T-helper 1 cell treated with Interleukin-12 subunit alpha and Interleukin-12 subunit beta and Interleukin-4 antibody, amounts not matched to agents 30 ng/mL and 1 ng/mL, for 36 hours (primary cell): Measurements from ENCODE around the gene ACTL8. TPM values are rescaled to one million over a fixed set of nuclear protein-coding genes. Genes with fewer than 3 reads are reported as not detected.

Experiments used
- intact Hi-C: fragments of 100-400 bp; cut with micrococcal nuclease; formaldehyde crosslinking; loops from one replicate; pipeline ENCODE4 v1.15.1; 2024
- total RNA-seq: library from RNA; stranded (reverse); gene quantifications from 2 replicates; pipeline ENCODE4 v1.2.3, GENCODE V29; 2022

The ACTL8 gene
- total RNA-seq, 1 donor from 2014 or later = not detected

- intact Hi-C loops = no loop called here
Measured at GRCh38 chr1:17841944-17842343, 86.8 kb downstream of the ACTL8 start.

GRCh38 chr1:17842686-17843085 is 87.6 kb downstream of the ACTL8 start:
- intact Hi-C loops = no loop called here

GRCh38 chr1:17844185-17844826 is 89.2 kb downstream of the ACTL8 start:
- intact Hi-C loops = no loop called here

GRCh38 chr1:17845583-17845982 is 90.5 kb downstream of the ACTL8 start:
- intact Hi-C loops = no loop called here

- intact Hi-C loops = no loop called here
Measured at GRCh38 chr1:17846341-17846740, 91.2 kb downstream of the ACTL8 start.

- intact Hi-C loops = no loop called here
Measured at GRCh38 chr1:17847111-17847510, 92.0 kb downstream of the ACTL8 start.

GRCh38 chr1:17849216-17849615 is 94.1 kb downstream of the ACTL8 start:
- intact Hi-C loops = no loop called here

GRCh38 chr1:17851056-17851455 is 95.9 kb downstream of the ACTL8 start:
- intact Hi-C loops = no loop called here

GRCh38 chr1:17852383-17852782 is 97.2 kb downstream of the ACTL8 start:
- intact Hi-C loops = no loop called here

GRCh38 chr1:17853241-17853935 is 98.3 kb downstream of the ACTL8 start:
- intact Hi-C loops = no loop called here

- intact Hi-C loops = no loop called here
Measured at GRCh38 chr1:17856496-17857108, 101.5 kb downstream of the ACTL8 start.

- intact Hi-C loops = no loop called here
Measured at GRCh38 chr1:17857109-17857499, 102.0 kb downstream of the ACTL8 start.

GRCh38 chr1:17857996-17858395 is 102.9 kb downstream of the ACTL8 start:
- intact Hi-C loops = no loop called here

- intact Hi-C loops = no loop called here
Measured at GRCh38 chr1:17860812-17861211, 105.7 kb downstream of the ACTL8 start.

- intact Hi-C loops = no loop called here
Measured at GRCh38 chr1:17861685-17862084, 106.6 kb downstream of the ACTL8 start.

- intact Hi-C loops = no loop called here
Measured at GRCh38 chr1:17862121-17862520, 107.0 kb downstream of the ACTL8 start.

GRCh38 chr1:17865912-17866739 is 111.0 kb downstream of the ACTL8 start:
- intact Hi-C loops = no loop called here

- intact Hi-C loops = no loop called here
Measured at GRCh38 chr1:17866740-17867029, 111.6 kb downstream of the ACTL8 start.

- intact Hi-C loops = no loop called here
Measured at GRCh38 chr1:17867470-17867869, 112.3 kb downstream of the ACTL8 start.

GRCh38 chr1:17869815-17870214 is 114.7 kb downstream of the ACTL8 start:
- intact Hi-C loops = no loop called here

GRCh38 chr1:17870679-17871078 is 115.5 kb downstream of the ACTL8 start:
- intact Hi-C loops = no loop called here
